HG03469 (cell line): ENCODE results near the gene COL9A2.

ENCODE experiments used
- ATAC-seq: cut with Tn5 transposase; IDR thresholded peaks from one replicate; pipeline ENCODE4 v1.9.1; 2021; ENCODE audit warnings: mild to moderate bottlenecking, moderate library complexity, moderate number of reproducible peaks; ENCODE audit not compliant: unreplicated experiment

Gene COL9A2

DNA sequence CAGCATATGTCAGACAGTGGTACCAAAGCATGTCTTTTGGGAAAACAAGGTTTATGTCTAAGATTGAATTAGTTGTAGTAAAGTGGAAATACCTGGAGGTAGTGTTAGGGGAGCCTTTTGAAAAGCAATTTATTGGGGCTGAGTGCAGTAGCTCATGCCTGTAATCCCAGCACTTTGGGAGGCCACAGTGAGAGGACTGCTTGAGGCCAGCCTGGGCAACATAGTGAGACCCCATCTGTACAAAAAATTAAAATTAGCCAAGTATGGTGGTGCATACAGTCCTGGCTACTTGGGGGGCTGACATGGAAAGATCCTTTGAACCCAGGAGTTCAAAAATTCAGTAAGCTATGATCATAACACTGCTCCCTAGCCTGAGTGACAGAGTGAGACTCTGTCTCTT is 51.8 kb downstream of the COL9A2 start:
- no peak for ATAC-seq

DNA sequence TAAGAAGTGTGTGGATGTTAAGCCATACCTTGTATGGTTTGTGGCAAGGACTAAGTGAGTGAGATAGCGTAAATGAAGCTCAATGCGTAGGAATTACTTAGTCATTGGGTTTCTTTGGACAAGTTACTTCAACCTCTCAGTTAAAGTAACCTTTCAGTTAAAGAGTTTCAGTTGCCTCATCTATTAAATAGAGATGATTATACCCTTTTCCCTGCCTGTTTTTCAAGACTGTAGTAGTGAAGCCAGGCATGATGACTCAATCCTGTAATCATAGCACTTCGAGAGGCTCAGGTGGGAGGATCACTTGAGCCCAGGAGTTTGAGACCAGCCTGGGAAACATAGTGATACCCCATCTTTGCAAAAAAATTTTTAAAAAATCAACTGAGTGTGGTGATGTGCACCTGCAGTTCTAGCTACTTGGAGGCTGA is 52.7 kb downstream of the COL9A2 start:
- ATAC-seq, result no peak

- no peak for ATAC-seq
Observed at GRCh38 chr1:40258445-40258769, 58.7 kb downstream of the COL9A2 start.

DNA sequence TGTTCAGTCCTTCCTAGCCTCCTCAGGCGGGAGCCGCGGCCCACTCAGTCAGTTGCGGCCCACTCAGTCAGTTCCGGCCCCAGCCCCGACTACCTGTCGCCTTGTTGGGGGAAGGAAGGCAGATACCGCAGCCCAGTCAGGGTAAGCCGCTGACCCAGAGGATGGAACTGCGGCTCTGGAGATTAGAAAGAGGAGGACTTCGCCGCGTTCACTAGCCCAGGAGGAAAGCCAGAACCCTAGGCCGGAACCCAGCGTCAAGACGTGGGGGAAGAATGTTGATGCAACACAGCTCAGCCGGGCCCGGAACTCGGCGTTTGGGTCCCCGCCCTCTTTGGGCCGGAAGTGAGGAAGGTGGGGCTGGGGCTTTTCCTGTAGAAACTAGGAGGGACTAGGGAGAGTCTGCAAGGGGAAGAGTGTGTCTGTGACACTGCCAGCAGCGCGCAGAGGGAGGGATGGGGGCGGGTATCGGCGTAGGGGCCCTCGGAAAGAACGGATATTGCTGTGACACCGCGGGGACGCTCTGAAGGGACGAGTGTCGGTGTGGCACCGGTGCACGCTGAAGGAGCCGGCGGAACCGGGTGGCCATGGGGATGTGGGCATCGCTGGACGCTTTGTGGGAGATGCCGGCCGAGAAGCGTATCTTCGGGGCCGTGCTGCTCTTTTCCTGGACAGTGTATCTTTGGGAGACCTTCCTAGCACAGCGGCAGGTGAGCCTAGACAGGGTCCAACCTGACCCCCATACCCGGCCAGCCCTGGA is 59.2 kb downstream of the COL9A2 start, which contains the start of gene ZMPSTE24:
ZMPSTE24 (plus strand) TSS at position 549 of the 757 bp plus-strand sequence; CDS start at position 585, 36 bp downstream.
- ATAC-seq, result peak; percentile 64

GRCh38 chr1:40257313-40257687 is 59.8 kb downstream of the COL9A2 start:
- ATAC-seq, result peak; percentile 3

DNA sequence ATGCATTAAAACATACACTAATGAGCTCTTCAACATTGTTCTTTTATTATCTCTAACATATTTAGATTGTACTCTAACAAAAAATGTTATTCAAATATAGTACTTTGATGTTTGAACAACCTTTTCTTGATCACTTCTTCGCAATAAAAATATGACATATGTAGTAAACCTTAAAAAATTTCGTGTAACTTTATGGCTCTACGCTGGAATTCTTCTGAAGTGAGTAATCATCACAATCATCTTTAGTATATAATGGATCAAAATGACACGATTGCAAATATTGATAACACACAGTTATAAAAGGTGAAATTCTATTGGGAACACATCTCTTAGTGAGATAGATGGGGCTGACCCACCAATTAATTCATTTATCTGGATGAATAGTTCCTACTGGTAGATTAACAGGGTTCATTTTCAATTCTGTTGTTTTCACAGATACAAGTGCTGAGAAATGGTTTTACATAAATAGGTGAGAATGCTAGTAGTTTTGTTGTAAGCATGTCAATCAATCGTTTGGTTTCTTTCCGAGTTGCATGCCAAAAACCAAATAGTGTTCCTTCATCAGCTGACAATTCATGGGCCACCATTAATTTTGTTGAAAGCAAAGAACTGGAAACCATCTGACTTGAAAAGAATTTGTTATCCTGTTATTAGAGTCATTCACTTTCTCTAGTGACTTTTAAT is 60.5 kb downstream of the COL9A2 start:
- no peak for ATAC-seq

GRCh38 chr1:40255231-40255630 is 61.9 kb downstream of the COL9A2 start:
- ATAC-seq, result no peak

GRCh38 chr1:40252601-40253000 is 64.5 kb downstream of the COL9A2 start:
- no peak for ATAC-seq

- no peak for ATAC-seq
Observed at GRCh38 chr1:40251456-40251855, 65.6 kb downstream of the COL9A2 start.
